AG09309 (cell line): Measurements from ENCODE around the gene CARS1.

ENCODE experiments used
- DNase-seq: peaks from one replicate; pipeline ENCODE4 v3.0.0-alpha.2; 2010; ENCODE audit warnings: low read depth
- H3K4me3 ChIP-seq: 2 replicates; pipeline ENCODE4 v1.5.1; 2011; ENCODE audit warnings: mild to moderate bottlenecking, low read depth, low read length, moderate library complexity; ENCODE audit not compliant: control insufficient read depth
- TF ChIP-seq, protein P1 (sequence below): IDR thresholded peaks from 2 replicates; pipeline ENCODE4 v1.5.1; 2011; ENCODE audit warnings: mild to moderate bottlenecking, low read depth, low read length, inconsistent platforms; ENCODE audit not compliant: insufficient read depth, control insufficient read depth; ENCODE audit errors: missing control alignments

Gene CARS1

GRCh38 chr11:3092603-3093141 lies 35.4 kb upstream of the CARS1 start:
- TF ChIP-seq, protein P1, sequence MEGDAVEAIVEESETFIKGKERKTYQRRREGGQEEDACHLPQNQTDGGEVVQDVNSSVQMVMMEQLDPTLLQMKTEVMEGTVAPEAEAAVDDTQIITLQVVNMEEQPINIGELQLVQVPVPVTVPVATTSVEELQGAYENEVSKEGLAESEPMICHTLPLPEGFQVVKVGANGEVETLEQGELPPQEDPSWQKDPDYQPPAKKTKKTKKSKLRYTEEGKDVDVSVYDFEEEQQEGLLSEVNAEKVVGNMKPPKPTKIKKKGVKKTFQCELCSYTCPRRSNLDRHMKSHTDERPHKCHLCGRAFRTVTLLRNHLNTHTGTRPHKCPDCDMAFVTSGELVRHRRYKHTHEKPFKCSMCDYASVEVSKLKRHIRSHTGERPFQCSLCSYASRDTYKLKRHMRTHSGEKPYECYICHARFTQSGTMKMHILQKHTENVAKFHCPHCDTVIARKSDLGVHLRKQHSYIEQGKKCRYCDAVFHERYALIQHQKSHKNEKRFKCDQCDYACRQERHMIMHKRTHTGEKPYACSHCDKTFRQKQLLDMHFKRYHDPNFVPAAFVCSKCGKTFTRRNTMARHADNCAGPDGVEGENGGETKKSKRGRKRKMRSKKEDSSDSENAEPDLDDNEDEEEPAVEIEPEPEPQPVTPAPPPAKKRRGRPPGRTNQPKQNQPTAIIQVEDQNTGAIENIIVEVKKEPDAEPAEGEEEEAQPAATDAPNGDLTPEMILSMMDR = no peak
- no peak for DNase-seq
- no peak overlapping the region for H3K4me3 ChIP-seq

- no peak for DNase-seq
- no peak overlapping the region for H3K4me3 ChIP-seq
- TF ChIP-seq, protein P1 = peak; percentile 98
Observed at GRCh38 chr11:3091846-3092602, 34.8 kb upstream of the CARS1 start.

DNA sequence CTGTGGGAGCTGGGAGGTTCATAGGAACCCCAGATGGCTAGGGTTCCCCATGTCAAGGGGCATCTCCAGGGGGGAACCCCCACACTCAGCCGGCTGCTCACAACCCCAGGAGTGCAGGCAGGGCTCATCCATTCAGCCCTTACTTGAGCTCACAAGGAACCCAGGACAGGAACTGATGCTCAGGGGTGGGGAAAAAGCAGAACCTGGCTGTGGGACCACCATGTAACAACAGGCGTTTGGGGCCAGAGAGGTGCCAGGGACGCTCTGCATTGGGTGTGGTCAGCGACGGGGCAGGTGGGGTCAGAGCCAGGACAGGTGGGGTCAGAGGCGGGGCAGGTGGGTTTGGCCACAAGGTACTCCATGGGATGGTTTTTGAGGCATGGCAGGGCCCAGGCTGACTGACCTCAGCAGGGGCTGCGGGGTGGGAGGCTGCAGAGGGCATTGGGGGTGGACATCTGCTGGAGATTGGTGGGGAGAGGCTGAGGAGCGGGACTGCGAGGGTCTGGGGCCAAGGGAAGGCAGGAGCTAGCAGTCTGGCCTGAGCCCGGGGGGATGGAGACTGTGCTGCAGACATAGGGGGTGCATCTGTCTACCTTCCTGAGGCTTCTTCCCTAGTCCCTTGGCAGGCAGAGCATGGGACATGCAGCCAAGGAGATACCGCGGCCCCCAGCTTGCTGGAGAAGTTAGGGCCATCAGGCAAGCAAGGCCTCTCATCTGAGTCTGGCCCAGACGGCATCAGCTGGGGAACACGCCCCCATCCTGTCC lies 34.0 kb upstream of the CARS1 start:
- H3K4me3 ChIP-seq = no peak overlapping the region
- TF ChIP-seq, protein P1 = no peak
- no peak for DNase-seq

DNA sequence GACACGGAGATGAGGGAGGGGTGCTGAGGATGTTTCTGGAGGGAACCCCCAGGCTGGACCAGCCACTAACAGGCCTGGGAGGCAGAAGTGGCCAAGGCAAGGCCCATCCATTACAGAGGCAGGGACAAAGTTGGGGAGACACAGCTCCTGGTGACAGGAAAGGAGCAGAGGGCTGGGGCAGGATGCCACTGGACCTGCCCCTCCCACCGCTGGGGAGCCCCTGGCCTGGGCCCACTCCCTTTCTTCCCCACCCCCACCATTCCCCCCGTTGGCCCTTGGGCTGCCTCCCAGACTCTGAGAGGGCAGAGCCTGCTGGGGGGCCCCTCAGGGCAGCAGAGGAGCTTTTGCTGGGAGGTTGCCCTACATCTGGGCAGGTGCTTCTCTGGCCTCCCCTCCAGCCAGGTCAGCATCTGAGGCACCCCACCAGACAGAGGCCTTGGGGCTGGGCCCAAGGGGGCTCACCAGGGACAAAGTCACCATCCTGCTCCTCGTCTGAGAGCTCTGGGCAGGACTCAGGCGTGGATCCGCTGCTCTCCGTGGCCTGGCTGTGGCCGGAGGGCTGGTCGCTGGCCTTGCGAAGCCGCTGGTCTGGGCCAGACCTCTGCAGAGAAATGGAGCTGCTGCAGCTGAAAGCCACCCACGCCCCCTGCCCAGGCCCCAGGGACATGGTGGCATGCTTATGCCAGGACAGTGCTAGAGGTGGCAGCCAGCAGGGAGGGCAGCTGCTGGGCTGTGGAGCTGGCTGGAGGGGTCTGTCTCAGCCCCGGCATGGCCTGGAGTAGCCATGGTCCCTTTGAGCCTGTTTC lies 33.1 kb upstream of the CARS1 start:
- TF ChIP-seq, protein P1 = no peak
- no peak for DNase-seq

DNA sequence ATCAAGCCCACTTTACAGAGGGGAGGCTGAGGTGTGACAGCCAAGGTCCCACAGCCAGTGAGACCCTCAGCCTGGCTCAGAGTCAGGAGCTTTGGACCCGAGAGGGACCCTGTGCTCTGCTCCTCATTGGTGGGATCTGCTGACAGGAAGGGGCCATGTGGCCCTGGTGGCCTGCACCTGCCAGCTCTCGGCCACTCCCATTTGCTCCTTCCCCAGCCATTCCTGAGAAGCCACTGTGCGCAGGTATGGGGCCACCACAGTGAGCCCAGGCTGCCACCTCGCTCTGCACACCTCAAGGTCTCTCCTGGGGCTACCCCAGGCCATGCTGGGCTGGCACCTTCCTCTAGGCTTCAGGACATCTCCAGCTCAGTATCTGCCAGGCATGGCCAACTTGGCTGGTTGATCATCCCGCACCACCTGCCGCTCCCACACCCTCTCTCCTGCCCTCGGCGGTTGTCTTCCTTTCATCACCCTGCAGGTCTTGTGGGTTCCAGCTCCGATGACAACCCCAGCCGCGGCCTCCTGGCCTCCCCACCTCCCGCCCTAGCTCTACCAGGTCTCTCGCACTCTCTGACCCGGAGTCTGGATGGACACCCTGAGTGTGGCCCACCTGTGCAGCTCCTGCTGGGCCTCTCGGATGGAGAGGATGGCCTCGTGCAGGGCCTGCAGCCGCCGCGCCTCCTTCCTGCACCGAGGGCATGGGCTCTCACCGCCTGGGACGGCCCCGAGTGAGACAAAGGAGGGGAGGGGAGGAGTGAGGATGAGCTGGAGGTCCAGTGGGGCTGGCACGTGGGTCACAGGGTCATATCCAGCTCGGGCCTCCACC lies 32.2 kb upstream of the CARS1 start:
- no peak overlapping the region for H3K4me3 ChIP-seq
- TF ChIP-seq, protein P1 = no peak
- DNase-seq = no peak

More for the DNA sequence above, 33.1 kb upstream of the CARS1 start:
- H3K4me3 ChIP-seq = no peak overlapping the region
